ENCODE results near the gene P4HA2.

Gene P4HA2

DNA sequence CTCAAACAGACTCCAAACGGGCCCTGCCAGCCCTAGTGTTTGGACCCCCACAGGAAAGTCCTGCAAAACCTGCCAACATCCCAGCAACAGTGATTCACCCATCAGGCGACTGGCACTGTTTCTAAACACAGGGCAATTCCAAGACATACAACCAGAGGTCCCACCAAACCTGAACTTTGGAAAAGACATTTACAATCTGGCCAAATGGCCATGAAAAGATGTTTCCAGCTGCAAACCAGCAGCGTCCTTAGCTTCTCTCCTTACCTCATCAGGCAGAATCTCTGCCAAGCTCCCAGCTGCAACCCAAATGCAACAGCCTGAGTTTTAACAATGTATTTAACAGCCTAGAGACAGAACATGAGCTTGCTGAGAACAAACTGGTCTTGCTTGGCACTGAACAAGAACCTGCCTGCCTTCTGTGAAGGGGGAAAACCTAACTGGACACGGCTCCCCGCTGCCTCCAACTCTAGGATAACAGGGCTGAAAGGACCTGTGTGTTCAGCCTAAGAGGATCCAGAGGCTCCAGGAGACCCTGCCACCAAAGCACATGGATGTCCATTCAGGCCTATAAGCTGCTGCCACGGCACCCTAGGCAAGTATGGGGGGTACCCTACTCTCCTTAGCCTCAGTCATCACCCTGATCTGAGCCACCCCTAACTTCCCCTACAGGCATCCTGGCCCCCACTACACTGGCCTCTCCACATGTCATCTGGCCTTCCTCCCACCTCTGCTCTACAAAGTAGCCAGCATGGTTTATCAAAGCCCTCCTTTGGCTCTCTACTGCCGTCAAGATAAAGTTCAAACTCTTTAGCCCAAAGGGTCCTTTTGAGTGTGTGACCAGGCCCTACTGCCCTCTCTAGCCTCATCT lies 5.6 kb downstream of the P4HA2 start:
- DNase-seq = peak; percentile 95

DNA sequence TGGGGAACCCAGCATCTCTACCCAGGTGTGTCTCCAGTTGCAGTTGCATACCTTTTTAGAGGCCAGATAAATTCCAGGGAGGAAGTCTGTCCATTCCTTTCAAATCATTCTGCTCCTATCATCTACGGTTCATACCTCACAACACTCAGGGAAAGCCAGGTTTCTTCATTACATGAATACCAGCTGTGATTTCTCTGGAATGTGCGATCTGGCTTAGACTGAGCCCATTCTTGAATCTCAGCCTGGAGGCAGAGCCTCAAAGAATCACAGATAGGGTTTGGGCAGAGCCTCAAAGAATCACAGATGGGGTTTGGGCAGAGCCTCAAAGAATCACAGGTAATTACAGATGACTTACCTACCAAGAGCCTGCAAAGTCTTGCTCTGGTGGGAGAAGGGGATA lies 7.2 kb downstream of the P4HA2 start:
- no peak for DNase-seq

DNA sequence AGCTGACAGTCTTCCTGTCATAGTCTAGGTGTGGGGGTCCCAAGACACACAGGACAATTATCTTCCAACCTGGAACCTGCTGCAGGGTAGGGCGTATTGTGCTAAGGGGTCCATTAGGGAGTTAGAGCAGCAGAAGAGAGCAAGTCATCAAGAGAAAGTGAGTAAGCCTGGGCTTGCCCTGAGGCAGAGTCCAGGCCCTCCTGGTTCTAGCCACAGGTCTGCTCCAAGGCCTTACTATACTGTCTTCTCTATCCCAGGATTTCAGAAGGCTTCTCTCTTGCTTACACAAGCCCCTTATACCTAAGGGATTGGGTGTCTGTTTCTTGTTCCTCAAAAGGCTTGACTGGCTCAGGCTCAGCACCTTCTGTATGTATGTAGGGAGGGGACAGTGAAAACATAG lies 7.7 kb downstream of the P4HA2 start:
- DNase-seq = no peak

DNA sequence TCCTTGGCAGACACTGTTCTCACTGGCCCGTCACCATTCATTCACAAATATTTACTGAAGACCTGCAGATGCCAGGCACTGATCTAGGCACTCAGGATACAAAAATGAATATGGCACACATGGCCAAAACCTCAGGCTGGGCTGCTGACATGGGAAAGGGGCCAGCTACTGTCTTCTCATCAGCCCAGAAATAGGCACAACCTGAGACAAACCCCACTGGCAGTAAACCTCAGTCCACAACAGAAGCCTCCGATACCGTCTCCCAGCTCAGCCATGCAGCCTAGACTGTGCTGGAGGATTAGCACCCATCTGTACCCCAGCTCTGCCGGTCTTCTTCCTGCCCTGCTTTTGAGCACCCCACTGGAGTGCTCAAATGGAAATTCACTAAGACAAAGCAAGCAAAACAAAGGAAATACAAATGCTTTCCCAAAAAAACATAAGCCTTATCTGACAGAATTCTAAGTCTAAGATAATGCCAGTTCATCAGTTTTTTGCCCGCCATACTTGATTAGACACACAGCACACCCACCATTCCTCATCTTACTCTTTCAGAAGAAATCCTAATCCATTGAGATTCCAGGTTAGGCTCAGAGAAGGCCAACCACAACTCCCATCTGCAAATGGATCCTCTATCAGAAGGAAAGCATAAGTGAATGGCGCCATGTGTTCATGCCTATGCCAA lies 8.2 kb downstream of the P4HA2 start:
- DNase-seq = no peak

DNA sequence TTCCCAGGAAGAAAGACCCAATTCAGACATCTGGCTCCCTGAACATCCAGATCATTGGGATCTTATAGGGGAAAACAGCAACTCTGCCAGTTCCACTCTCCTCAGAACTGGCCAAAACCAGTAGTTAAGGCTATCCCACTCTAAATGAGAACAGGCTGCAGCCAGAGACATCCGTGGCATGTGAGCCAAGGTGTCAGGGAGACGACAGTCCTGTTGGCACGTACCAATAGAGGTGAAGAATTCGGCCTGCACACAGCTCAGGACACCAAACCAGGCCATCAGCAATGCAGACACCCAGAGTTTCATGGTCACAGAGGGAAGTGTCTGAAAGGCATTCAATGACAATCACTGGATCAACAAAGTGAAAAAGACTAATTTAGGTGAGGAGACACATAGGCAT lies 9.3 kb downstream of the P4HA2 start:
- DNase-seq = no peak

DNA sequence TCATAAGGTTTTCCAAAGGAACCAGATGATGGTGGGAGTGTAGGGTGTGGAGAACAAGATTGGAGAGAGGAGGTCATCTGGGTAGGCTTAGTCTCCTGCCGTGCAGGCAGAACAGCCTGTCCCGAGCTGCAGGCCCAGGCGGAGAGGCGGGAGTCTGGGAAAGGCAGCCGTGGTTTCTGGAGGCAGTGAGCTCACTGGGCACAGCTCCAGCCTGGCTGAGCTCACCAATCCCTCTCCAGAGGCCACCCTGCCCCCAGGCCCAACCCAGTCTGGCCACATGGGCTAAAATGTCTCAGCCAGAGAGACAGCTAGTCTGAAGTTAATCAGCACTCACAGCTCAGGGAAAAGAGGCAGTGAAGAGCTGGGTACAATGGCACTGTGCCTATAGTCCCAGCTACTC lies 12.3 kb downstream of the P4HA2 start:
- peak; percentile 93 for DNase-seq

DNA sequence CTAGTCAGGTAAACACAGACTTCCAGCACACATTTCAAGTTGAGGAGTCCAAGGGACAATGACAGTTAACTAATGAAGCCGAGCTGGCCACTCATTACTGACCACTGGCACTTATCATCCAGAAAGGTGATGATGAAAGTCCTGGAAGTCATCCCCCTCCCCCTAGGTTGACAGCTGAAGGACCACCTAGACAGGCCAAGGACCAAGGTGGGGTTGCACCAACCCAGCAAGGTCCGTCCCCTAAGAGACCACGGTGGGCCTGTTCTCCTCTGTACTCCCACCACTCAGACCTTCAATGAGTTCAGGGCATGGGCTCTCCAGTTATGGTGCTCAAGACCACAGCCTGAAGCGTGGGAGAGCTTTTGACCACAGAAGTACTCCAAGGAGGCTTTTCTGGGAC lies 13.2 kb downstream of the P4HA2 start:
- no peak for DNase-seq

DNA sequence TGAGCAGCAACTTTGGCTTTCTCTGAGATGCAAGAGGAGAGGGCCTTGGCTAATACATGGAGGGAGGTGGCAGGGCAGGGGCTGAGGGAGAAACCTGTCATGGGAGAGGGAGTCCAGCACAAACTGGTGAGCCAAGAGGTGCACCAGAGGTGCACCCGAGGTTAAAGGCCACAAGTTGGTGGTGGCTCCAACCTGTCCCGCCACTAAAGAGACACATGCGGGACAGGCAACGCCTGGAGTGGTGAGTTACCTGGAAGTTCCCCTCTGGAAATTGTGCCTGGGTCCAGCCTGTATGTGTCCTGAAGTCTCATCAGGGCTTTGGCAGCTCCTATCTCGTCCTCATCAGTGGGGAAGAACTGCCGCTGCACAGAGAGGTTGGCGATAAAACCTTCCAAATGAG lies 14.0 kb downstream of the P4HA2 start:
- no peak for DNase-seq

DNA sequence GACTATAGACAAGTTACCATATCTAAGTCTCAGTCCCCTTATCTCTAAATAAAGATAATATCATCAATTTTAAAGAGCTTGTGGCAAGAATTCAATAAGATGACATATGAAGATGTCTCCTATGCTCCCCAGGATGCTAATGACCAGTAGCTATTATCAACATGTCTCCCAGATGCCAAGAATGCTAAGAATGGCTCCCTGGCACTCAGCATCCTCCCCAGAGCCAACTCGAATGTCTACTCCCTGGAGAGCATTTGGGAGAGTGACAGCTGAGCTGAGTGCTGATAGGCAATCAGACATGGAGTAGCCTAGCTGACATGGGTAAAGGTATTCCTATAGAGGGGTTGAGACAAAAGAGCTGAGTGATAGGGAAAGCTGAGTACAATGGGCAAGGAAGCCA lies 15.9 kb downstream of the P4HA2 start:
- DNase-seq = no peak

DNA sequence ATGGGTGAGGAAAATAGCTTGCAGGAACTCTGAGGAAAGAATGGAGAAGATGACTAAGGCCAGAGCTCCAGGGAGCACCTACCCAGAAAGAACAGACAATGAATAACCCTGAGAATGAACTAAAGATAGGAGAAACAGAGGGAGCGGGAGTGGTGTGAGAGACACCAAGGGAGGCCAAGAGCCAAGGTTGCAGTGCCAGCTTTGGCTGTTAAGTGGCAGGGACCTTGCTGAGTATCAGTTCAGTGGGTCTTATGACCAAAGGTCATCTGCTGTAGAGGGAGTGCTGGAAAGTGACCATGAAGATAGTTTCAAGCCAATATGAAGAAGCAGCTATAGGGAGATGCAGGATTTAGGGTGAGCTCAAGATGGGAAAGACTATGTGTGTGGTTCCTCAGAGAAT lies 16.7 kb downstream of the P4HA2 start:
- no peak for DNase-seq

DNA sequence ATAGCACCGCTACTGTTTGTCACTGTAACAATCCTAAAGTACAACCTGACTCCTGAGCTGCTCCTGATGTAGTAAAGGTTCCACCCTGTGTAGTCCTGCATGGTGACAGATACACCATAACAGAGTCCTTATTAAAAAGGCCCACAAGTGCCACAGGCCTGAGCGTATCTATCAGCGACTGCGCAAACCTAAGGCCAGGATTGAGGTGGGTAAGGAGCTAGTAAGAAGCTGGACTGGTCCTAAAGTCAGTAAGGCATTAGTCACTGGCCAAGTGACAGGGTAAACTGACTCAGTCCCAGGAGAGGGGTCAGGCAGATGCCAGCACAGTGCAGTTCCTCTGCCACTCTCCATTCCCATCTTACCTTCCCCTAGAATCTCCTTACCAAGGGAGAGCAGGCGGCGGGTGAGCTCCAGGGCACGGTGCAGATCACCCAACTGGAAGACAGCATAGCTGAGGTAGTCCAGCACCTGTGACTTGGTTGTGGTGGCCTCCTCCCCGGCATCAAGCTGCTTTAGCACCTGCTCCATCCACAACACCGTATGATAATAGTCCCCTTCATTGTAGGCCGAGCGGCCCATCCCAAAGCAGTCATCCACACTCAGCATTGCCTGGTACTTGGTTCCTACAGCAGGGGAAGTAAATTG lies 17.6 kb downstream of the P4HA2 start:
- no peak for DNase-seq

DNA sequence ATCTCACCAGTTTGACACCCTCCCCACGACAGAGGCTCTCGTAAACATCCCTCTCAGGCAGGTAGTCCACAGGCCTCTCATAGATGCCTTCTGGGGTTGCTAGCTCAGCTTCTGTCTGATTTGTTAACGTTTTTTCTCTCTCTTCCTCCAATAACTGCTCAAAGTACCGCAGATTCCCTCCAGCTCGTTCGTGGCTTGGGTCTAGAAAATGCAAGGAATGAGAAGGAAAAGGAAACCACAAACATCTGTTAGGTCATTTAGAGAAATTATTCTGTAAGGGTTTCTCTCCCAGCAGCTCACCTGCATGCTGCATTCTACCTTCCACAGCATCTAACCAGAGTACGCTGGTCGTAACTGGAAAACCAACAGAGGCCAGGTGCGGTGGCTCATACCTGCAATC lies 18.5 kb downstream of the P4HA2 start:
- no peak for DNase-seq

DNA sequence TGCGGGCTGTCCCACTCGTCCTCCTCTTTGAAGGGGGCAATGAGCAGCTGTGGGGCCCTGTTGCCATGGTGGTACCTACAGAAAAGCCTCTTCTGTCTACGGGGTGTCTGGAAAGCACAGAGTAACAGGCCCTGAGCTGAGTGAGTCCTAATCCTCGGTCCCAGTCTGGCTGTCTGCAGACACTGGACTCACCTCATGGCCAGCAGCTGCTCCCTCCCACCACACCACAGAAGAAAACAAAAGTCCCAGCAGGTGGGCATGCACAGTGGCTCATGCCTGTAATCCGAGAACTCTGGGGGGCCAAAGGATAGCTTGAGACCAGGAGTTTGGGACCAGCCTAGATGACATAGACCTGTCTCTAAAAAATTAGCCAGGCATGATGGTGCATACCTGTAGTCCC lies 19.9 kb downstream of the P4HA2 start:
- DNase-seq = no peak

DNA sequence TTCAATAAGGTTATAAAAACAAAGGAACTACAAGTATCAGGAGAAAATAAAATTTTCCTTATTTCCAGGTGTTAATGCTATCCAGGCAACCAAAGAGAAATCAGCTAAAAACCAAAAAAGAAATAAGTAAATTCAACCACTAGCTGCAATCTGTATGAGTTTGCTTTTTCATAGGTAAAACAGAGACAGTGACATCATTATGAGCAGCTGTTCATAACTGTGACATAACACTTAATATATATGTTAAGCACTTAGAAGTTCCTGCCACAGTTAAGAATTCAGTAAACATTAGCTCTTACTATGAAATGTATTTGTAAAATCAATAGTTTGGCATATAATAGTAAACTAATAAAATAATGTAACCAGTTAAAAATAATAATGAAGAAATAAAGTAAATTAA lies 20.9 kb downstream of the P4HA2 start:
- DNase-seq = no peak

DNA sequence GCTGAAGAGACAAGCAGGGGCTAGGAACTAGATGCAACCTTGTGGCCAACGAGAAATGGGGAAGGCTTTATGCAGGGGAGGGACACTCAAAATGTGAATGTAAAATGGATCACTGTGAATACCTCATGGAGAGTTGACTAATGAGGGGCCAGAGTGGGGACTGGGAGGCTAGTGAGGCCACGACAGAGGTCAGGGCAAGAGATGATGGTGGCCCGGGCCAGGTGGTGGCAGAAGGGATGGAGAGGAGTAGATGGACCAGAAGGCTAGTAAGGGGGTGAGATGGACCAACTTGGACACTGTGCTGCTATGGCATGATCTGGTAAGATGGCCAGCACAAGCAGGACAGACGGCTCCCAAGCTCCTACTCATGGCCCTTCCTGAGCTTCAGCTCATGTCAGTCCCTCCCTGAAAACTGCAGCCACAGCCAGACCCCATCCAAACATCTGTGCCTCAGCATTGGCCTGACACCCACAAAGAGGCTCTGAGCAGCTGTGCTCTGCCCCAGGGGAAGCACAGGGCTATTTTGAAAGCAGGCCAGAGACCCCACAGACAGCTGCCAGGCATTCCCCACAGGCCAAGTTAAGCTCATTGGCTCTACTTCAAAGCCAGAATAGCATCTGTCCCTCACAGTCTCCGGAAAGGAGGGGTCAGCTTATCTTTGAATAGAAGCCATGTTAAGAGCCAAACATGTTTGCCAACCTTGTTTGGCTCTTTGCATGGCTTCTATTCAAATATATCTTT lies 22.1 kb downstream of the P4HA2 start:
- DNase-seq = peak; percentile 79

DNA sequence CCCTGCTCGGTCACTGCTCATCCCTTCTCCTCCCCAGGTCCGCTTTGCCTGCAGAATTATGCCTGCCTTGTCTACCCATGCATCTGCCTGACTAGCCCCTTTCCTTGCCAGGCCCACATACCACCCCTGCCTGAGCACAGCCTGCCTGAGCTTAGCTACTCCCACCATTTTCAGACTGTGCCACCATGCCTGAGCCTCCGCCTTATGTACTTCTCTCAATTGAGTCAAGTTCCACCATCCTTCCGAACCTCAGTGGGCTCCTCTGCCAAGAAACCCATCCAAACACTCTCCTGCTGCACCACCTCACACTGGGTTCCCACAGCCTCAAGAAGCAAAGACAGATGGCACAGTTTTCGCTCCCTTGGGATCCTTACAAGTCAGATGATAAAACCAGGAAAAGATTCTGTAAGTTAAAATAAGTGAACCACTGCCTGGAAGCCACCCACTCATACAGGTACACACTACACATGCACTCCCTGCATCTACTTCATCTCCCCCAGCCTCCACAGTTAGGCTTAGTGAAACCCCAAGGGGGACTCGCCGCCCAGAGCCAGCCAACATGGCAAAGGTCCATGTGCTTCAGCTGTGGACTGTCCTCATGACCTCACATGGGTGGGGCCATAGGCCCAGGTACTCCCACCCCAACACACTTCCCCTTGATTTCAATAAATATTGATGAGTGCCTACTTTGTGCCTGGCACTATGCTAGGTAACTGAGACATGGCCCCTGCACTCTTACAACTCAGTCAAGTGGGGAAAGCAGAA lies 23.1 kb downstream of the P4HA2 start:
- no peak for DNase-seq

DNA sequence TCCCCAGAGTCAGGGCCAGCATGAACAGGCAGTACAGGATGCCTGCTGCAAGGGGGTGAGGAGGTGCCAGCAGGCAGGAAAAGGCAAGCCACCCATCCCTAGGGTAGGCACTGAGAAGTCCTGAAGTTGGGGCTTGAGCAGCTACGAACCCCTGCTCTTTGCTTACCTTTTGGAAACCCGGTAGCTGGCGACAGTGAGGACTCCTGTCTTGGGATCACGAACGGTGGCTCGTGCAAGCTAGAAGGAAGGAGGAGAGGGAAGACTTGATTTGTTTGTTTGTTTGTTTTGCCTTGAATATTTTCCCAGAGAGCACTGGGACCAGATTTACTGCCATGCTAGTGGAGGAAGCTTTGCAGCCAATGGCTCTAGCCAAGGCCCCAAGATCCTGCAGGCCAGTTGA lies 23.7 kb downstream of the P4HA2 start:
- no peak for DNase-seq

DNA sequence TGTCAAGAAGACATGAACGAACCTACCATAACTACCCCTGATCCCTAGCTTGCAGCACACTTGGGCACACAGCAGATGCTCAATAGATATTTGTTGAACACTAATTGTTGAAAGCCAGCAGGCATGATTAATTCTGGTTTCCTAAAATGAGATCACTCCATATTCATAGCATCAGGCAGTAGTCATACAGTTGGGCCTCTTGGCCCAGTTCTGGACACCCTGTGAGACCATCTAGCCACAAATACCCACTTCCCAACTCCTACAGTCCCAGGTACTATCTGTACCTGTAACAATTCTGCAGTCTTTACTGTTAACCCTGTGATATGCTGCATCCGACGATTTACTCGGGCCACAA lies 24.2 kb downstream of the P4HA2 start:
- DNase-seq = no peak

DNA sequence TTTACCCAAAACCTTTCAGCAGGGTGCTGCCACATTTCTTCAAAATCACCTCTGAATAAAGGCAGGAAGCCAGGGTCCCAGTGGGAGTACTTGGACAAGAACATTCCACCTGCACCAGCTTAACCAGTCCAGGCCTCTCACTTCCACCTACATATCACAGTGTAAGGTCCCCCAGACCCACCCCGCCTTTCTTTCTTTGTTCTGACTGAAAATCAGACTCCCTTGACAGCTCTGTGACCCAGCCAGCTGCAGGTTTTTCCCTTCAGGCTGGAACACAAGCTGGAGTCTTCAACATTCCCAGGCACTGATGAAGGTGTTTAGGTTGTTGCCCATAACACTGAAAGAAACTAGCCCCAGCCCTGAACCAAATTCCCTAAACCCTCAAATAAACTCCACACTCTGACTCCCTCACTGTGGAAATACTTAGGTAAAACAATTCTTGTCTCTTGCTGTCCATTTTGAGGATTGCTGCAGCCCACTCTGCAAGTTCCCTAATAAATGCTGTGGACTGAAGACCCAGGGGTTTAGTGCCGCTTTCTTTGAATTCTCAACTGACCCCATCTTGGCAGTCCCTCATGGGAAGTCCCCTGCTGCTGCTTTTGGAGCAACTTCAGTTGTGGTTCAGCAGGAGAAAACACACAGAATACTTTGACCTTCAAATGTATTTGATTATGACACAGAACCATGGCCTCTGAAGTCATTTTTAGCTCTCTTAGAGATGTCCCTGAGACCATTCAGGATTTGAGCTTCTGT lies 24.8 kb downstream of the P4HA2 start:
- no peak for DNase-seq

DNA sequence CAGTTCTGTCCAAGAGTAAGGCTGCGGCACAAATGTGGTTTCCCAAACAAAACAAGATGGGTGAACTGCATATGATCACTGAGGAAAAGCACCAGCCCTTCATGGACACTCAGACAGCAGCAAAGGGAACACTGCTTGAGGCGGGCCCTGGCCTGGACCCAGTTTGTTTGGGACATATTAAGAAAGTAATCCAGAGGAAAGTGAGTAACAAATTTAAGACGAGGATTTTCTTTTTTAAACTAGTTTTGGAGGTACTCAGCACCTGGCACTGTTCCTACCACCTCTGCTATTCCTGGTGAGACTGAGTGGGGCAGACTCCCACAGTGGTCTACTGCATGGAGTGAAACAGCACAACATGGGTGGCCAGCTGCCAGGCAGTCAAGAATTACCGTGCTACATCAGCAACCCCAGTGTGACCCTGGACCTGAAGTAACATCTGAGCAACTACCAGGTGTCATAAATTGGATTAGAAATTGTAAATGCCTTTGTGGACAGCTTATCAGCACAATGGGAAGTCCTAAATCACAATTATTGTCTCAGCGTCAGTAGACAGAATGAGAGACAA lies 28.5 kb downstream of the P4HA2 start:
- DNase-seq = no peak

DNA sequence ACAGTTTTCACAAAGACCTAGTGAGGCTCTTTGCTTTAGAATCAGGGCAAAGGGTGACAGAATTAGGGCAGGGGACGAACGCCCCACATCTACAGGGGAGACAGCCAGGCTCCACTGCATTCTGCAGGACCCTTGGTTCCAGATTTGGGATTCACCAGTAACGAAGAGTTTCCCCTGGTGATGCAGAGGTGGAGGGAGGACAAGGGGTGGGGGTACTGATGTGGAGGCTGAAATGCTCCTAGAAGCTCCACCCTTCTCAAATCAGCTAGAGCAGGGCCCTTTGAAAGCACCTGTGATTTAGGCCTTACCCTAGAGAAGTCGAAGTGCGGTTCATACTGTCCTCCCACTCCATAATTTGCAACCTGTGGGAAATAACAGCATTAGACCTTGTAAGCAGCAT lies 29.1 kb downstream of the P4HA2 start:
- no peak for DNase-seq

DNA sequence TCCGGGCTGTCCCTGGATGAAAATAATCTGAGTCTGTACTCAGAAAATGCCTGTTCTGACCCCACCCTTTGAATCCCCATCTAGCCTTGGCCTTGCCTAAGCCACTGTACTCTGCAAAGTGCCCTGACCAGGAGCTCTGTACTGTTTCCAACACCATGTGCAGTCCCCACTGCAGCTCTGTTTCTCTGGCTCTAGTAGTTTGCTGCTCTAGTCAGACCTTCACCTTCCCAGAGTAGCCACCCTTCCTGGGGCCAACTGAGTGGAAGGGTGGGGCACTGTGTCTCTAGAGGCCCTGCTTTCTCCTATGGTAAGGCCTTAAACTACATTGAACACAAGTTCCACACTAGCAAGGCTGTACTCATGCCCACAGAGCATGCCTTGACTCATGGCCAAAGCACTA lies 31.9 kb downstream of the P4HA2 start:
- DNase-seq = no peak
